Tibial artery (tissue), 4 donors: ENCODE measurements around the gene JCAD.
A peak's percentile ranks its signal among the peaks of the same experiment; 100 is the strongest.

ENCODE experiments used
- DNase-seq, 2 donors: peaks; one replicate each; pipeline ENCODE4 v3.0.0-alpha.2; 2019
- H3K27ac ChIP-seq, 2 donors: fragments of 200-600 bp; sonication (generic) in 1 of 2; 1 replicate in 1 of 2; 2 replicates in 1 of 2; pipeline ENCODE4 v1.5.1; 2018 to 2019; ENCODE audit warnings: mild to moderate bottlenecking in 1 of 2
- H3K27me3 ChIP-seq, 2 donors: fragments of 200-600 bp; sonication (generic) in 1 of 2; one replicate each; pipeline versions ENCODE4 v1.5.1 to v1.6.0; 2016 to 2019
- H3K36me3 ChIP-seq, 3 donors: fragments of 200-600 bp; sonication (generic) in 2 of 3; one replicate each; pipeline ENCODE4 v1.5.1; 2016 to 2019; ENCODE audit warnings: mild to moderate bottlenecking in 2 of 3
- H3K4me1 ChIP-seq, 4 donors: fragments of 200-600 bp; sonication (generic) in 2 of 4; 1 replicate in 3 of 4; 2 replicates in 1 of 4; pipeline ENCODE4 v1.5.1; 2016 to 2019
- H3K4me3 ChIP-seq, 2 donors: fragments of 200-600 bp; sonication (generic) in 1 of 2; 1 replicate in 1 of 2; 2 replicates in 1 of 2; pipeline ENCODE4 v1.5.1; 2018 to 2019; ENCODE audit warnings: mild to moderate bottlenecking in 2 of 2
- H3K9me3 ChIP-seq, 3 donors: fragments of 200-600 bp; sonication (generic) in 1 of 3; one replicate each; pipeline ENCODE4 v1.5.1; 2016 to 2019
- CTCF ChIP-seq, 2 experiments: fragments of 200-600 bp in 1 of 2; fragments of 450-650 bp in 1 of 2; IDR thresholded peaks; one replicate each; pipeline ENCODE4 v1.5.1; 2017 to 2019; ENCODE audit warnings: antibody characterized with exemption in 2 of 2, mild to moderate bottlenecking in 1 of 2, moderate library complexity in 1 of 2
- intact Hi-C: fragments of 100-400 bp; cut with DNase I; formaldehyde crosslinking; loops from one replicate; pipeline ENCODE4 v1.15.0; 2023; ENCODE audit warnings: low total_unique reads

Gene JCAD

GRCh38 chr10:30039567-30039966 lies 19.8 kb downstream of the JCAD start:
- no peak overlapping the region for H3K27ac ChIP-seq
- intact Hi-C loops = no loop called here
- no peak for DNase-seq

GRCh38 chr10:30038781-30039536 lies 20.4 kb downstream of the JCAD start:
- no peak overlapping the region for H3K4me3 ChIP-seq
- H3K27ac ChIP-seq = no peak overlapping the region
- DNase-seq = no peak
- peaks cover 0 to 7% (median 4%) of the 10 kb centered on the region in 3 donors for H3K36me3 ChIP-seq
- H3K9me3 ChIP-seq = no peaks in the 10 kb centered on the region
- H3K4me1 ChIP-seq = peaks cover 0 to 14% (median 0%) of the 10 kb centered on the region in 4 donors
- intact Hi-C loops = no loop called here
- no peaks in the 10 kb centered on the region for H3K27me3 ChIP-seq
- TF ChIP-seq CTCF (IDR thresholded peaks at IDR 0.05) = no peak

More at GRCh38 chr10:30039567-30039966, 19.8 kb downstream of the JCAD start:
- peaks cover 0 to 14% (median 0%) of the 10 kb centered on the region in 4 donors for H3K4me1 ChIP-seq
- no peak for TF ChIP-seq CTCF (IDR thresholded peaks at IDR 0.05)
- no peaks in the 10 kb centered on the region for H3K9me3 ChIP-seq
- H3K4me3 ChIP-seq = no peak overlapping the region
- H3K36me3 ChIP-seq = peaks cover 0 to 7% (median 4%) of the 10 kb centered on the region in 3 donors
- no peaks in the 10 kb centered on the region for H3K27me3 ChIP-seq

GRCh38 chr10:30037620-30038336 lies 21.6 kb downstream of the JCAD start:
- peak overlapping the region in 1 of 2 donors; percentile 31 for H3K27ac ChIP-seq
- TF ChIP-seq CTCF (IDR thresholded peaks at IDR 0.05) = no peak
- H3K27me3 ChIP-seq = no peaks in the 10 kb centered on the region
- intact Hi-C loops = no loop called here
- no peak overlapping the region for H3K4me3 ChIP-seq
- DNase-seq = no peak
- H3K4me1 ChIP-seq = peaks cover 0 to 14% (median 0%) of the 10 kb centered on the region in 4 donors
- peaks cover 0 to 7% (median 4%) of the 10 kb centered on the region in 3 donors for H3K36me3 ChIP-seq
- H3K9me3 ChIP-seq = no peaks in the 10 kb centered on the region

GRCh38 chr10:30036811-30037210 lies 22.6 kb downstream of the JCAD start:
- Histone ChIP-seq H3K4me1 (peaks cover 0 to 14% (median 0%) of the 10 kb centered on the region in 4 donors), H3K27me3 (no peaks in the 10 kb centered on the region), H3K36me3 (peaks cover 0 to 7% (median 4%) of the 10 kb centered on the region in 3 donors), H3K4me3 (no peak overlapping the region), H3K27ac (no peak overlapping the region), H3K9me3 (no peaks in the 10 kb centered on the region)
- intact Hi-C loops = no loop called here
- no peak for DNase-seq
- no peak for TF ChIP-seq CTCF (IDR thresholded peaks at IDR 0.05)

GRCh38 chr10:30036341-30036740 lies 23.0 kb downstream of the JCAD start:
- H3K27ac ChIP-seq = no peak overlapping the region
- intact Hi-C loops = no loop called here
- peaks cover 0 to 14% (median 0%) of the 10 kb centered on the region in 4 donors for H3K4me1 ChIP-seq
- H3K4me3 ChIP-seq = no peak overlapping the region
- no peaks in the 10 kb centered on the region for H3K27me3 ChIP-seq
- no peak for DNase-seq
- H3K36me3 ChIP-seq = peaks cover 0 to 7% (median 4%) of the 10 kb centered on the region in 3 donors
- TF ChIP-seq CTCF (IDR thresholded peaks at IDR 0.05) = no peak
- no peaks in the 10 kb centered on the region for H3K9me3 ChIP-seq
